Measurements from ENCODE around the gene CEACAM19. TPM values are rescaled to one million over a fixed set of nuclear protein-coding genes. Genes with fewer than 3 reads are reported as not detected.
A peak's percentile ranks its signal among the peaks of the same experiment; 100 is the strongest.
"Not testable (repeated sequence)": the region's sequence is repeated elsewhere in the genome, so short reads cannot be mapped to it uniquely, and the experiment has no call there.

CEACAM19 gene
- total RNA-seq, 1 donor from 2014 or later: 8.0 TPM

DNA sequence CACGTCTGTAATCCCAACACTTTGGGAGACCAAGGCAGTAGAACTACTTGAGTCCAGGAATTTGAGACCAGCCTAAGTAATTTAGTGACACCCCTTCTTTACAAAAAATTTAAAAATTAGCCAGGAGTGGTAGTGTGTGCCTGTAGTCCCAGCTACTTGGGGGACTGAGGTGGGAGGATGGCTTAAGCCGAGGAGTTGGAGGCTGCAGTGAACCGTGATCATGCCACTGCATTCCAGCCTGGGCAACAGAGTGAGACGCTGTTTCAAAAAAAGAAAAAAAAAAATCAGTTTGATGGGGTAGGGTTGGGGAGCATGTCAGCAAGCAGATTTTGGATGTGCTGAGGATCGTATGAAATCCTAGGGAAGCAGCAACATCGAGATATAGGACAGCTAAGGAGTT, 4.2 kb downstream of the CEACAM19 start:
- no peak for ATAC-seq

DNA sequence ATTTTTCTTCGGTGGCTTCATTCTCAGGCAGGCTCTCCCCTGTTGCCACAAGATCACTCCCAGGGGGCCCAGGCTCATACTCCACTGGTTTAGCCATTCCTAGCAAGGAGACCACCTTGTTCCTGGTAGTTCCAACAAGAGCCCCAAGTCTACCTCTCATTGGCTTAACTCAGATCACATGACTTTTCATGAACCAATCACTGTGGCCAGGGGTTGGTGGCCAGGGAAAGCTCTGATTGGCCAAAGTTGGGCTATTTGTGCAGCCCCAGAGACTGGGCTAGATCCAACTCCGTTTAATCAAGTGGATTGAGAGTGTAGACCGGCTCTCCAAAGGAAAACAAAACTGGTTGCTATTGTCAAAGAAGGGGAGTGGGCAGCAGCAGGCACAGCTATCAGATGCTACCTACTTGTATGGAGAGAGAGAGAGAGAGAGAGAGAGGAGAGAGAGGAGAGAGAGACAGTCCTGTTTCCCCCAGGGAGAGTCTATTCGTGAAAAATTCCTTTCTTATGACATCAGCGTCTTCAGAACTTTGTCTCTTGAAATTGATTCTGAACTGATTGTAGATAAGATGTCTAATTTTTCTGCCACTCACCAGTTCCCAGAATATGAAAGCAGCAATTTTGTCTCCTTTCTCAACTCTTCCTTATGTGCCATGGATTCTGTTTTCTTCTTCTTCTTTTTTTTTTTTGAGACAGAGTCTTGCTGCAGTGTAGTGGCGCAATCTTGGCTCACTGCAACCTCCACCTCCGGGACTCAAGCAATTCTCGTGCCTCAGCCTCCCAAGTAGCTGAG, 5.9 kb downstream of the CEACAM19 start:
- ATAC-seq: no peak

DNA sequence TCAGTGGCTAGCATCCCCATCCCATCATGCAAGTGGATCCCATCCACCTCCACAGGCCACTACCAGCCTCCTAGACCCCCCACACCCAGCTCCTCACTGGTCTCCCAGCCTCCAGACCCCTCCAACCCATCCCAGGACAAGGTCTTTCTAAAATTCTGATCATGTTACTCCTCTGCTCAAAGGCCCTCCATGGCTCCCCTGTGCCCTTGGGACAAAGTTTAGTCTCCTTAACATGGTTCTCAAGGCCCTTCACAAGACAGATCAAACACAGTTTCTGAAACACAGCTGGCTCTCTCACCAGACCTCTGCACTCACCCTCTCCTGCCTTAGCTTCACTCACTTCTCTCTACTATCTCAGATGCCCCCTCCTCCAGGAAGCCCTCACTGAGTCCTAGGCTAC, 9.3 kb downstream of the CEACAM19 start:
- ATAC-seq: no peak

DNA sequence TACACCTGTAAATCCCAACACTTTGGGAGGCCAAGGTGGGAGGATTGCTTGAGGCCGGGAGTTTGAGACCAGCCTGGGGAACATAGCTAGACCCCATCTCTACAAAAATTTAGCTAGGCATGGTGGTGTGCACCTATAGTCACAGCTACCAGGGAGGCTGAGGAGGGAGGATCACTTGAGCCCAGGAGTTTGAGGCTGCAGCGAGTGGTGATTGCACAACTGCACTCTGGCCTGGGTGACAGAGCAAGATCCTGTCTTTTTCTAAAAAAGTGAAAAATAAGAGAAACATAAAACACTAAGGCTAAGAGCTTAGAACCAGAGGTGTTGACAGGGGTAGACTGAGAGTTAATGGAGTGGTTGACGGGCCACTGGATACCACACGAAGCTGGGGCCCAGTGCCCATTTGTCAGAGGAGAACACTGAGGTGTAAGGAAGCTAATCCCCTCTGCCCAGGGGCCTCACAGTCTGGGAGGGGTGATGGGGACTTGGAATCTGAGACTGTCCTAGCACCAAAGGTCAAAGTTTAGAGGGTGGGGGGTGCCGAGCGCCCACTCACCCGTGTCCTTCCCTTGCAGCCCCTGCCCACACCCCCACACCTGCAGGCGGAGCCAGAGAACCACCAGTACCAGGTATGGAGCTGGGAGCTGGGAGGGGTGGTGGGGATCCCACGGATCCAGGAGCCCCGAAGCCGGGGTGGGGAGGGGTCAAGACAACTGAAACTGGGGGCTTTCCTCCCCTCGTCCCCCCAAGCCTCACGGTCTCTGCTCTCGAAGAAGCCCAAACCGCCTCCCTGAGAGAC, 10.9 kb downstream of the CEACAM19 start:
- ATAC-seq: no peak

DNA sequence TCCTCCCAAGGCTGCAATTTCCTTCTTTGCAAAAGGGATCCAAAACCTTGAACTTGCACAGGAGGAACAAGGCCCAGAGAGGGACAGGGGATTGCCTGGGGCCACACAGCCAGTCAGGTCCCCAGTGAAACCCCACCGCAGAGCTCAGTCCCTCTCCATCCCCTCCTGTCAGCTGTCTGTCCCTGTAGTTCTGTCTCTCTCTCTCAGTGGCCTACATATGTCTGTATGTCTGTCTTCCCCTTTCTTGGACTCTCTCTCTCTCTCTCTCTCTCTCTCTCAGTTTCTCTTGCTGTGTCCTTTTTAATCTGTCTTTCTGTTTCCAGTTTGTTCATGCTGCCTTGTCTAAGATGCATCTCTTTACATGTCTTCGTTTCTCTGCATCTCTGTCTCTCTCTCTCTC, 11.5 kb downstream of the CEACAM19 start:
- ATAC-seq: no peak

DNA sequence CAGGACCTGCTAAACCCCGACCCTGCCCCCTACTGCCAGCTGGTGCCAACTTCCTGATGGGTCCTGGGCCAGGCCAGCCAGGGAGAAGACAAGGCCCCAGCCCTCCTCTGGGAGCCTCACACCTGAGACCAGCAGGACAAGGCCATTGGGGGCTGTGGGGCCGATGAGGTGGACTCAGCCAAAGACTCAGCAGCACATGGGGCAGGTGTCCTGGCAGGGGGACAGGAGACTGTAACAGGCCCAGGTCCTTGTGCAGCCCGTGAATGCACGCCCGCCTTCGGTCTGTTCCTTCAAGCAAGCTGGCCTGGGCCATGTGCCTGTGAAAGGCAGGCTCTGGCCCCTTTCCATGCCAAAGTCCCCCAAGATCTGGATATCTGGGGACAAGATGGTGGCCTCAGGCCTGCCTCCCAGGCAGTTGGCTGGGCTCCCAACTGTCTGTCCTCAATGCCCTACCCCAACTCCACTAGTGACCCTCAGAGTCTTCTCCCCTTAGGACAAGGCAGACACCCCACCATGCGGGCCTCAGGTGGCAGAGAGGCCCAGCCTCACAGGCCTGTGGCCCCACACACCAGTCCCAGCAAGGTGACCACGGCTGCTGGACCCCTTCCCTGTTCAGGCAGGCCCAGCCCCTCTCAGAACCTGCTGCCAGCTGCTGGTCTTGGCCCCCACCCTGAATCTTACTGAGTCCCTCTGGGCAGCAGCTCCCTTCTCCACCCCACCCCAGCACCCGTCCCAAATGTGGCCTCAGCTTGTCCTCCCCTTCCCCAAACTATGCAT, 12.3 kb downstream of the CEACAM19 start:
- ATAC-seq: no peak

DNA sequence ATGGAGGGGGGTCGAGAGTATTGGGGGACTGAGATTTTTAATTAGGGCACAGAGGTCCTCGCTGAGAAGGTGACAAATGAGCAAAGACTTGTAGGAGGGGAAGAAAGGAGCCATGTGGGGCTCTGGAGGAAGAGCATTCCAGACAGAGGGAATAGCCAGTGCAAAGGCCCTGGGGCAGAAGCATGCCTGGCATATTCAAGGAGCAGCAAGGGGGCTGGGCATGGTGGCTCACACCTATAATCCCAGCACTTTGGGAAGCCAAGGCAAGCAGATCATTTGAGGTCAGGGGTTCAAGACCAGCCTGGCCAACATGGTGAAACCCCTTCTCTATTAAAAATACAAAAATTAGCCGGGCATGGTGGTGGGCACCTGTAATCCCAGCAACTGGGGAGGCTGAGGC, 13.1 kb downstream of the CEACAM19 start:
- ATAC-seq: not testable (repeated sequence)

DNA sequence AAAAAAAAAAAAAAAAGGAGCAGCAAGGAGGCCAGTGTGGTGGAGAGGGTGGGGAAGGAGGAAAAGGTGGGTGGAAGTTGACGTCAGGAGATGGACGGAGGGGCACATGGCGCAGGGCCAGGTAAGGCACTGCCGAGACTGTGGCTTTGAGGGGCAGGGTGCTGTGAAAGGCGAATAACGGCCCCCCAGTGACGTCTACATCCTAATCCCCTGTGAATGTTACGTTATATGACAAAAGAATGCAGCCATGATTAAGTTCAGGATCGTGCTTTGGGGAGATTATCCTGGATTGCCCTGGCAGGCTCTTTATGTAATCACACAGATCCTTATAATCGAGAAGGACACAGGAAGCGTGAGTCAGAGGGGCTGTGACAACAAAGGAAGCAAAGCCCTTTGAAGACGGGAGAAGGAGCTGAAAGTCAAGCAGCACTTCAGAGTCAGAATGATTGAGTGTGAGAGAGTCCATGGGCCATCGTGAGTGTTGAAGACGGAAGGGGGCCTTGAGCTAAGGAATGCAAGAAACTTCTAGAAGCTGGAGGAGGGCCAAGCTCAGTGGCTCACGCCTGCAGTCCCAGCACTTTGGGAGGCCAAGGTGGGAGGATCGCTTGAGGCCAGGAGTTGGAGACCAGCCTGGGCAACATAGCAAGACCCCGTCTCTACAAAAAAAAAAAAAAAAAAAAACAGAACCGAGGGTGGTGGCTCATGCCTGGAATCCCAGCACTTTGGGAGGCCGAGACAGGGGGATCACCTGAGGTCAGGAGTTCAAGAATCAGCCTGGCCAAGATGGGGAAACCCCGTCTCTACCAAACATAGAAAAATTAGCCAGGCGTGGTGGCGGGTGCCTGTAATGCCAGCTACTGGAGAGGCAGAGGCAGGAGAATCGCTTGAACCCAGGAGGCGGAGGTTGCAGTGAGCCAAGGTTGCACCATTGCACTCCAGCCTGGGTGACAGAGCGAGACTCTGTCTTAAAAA, 13.9 kb downstream of the CEACAM19 start:
- ATAC-seq: peak; percentile 68

DNA sequence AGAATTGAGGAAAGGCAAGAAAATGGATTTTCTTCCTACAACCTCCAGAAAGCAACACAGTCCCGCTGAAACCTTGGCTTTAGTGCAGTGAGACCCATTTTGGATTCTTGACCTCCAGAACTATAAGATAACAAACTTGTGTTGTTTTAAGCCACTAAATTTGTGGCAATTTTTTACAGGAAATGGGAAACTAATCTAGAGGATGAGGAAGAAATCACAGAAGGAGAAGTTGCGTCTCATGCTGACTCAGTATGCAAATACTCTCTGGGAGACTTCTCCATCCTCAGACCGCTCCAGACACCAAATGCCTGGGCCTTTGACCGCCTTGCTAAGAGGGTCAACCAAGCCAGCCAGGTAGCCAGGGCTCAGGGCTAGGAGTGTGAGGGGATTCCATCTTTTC, 14.6 kb downstream of the CEACAM19 start:
- peak; percentile 47 for ATAC-seq

DNA sequence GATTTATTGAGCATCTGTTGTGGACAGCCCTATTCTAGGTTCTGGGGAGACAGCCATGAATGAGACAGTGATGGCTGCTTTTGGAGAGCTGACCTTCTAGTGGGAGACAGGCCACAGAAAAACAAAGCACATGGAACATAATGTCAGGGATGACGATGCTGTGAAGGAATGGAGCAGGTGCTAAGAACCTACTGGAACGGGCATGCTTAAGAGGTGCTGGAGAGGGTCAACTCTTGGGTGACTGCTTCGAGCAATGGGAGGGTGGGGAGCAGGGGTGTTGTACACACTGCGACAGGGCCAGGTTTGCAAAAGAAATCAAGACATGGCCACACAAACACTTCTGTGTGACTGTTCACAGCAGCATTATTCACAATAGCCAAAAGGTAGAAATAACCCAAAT, 15.6 kb downstream of the CEACAM19 start:
- no peak for ATAC-seq

DNA sequence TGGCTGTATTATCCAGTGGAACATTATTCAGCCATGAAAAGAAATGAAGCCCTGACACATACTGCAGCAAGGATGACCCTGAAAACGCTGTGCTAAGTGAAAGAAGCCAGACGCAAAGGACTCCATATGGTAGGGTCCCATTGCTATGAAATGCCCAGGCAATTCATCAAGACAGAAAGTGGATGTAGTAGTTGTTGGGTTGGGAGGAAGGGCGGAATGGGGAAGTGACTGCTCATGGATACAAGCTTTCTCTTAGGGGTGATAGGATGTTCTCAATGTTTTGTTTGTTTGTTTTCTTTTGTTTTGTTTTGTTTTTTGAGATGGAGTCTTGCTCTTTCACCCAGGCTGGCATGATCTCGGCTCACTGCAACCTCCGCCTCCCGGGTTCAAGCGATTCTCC, 16.6 kb downstream of the CEACAM19 start:
- no peak for ATAC-seq

DNA sequence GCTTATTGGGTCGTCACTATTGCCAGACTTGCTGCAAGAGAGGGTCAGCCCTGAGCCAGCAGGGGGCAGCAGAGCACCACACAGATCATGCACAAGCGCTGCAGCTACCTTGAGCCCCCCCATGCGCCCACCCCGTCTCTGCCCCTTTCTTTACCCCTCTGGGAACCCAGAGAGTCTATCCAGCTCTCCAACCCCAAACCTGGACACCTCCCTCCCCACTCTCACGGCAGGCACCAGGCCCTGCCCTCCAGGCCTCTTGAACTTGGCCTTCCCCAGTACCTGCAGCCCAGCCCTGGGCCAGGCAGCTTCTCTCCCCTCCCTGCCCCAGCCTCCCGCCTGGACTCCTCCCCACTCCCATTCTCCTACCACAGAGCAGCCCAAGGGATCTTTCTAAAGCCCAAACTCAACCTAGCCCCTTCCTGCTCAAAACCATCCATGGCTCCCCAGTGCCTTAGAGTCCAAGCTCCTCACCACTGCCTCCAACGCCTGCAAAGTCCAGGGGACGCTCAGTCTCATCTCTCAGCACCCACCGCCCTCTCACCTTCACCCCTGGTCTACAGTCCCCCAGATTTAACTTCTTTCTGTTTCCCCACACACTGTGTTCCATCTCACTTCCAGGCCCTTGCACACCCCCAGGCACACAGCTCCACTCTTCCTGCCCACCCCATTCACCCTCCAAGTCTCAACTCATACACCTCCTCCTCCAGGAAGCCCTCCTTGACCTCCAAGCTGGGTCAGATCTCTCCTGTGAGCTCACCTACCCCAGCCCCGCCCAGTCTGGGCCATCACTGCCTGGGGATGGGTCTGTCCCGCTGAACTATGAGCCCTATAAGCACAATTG, 18.2 kb downstream of the CEACAM19 start:
- ATAC-seq: peak; percentile 43

DNA sequence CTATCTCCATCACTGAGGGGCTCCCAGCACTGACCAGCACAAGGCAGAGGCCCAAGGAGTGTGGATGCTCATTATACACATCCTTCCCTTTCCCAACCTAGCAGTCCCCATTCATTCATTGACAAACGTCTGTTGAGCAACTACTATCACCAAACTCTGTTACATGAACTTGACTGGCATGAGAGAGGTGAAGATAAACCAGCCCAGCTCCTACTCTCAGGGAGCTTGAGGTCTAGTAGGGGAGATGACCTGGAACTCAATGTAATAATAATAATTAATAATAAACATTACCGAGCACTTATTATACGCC, 18.8 kb downstream of the CEACAM19 start:
- no peak for ATAC-seq

DNA sequence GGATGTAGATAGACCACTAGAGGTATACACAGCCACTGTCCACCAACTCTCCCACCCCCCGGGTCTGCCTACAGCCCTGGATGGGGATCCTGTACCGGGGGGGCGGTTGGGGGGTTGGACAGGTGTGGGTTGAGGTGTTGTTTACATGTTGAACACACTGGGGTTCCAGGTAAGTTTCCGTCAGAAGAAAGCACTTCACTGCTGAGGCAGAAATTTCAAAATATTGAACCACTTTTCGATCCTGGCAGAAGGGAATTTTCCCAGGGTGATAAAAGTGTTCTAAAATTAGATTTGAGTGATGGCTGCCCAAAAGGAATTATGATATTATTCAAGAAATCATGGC, 21.1 kb downstream of the CEACAM19 start:
- no peak for ATAC-seq

DNA sequence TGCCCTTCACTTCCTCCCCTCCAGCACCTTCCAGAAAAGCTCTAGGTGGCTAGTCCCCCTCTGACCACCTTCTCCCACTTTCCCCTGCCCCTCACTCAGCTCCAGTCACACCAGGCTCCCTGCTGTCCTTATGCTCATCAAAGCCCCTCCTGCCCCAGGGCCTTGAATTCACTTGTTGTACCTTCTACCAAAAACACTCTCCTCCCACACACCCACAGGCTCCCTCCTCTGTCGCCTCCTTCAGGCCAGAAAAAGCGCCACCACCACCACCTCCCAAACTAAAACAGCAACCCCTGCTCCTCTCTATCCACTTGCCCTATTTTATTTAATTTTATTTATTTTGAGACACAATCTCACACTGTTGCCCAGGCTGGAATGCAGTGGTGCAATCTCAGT, 22.9 kb downstream of the CEACAM19 start:
- ATAC-seq: no peak

DNA sequence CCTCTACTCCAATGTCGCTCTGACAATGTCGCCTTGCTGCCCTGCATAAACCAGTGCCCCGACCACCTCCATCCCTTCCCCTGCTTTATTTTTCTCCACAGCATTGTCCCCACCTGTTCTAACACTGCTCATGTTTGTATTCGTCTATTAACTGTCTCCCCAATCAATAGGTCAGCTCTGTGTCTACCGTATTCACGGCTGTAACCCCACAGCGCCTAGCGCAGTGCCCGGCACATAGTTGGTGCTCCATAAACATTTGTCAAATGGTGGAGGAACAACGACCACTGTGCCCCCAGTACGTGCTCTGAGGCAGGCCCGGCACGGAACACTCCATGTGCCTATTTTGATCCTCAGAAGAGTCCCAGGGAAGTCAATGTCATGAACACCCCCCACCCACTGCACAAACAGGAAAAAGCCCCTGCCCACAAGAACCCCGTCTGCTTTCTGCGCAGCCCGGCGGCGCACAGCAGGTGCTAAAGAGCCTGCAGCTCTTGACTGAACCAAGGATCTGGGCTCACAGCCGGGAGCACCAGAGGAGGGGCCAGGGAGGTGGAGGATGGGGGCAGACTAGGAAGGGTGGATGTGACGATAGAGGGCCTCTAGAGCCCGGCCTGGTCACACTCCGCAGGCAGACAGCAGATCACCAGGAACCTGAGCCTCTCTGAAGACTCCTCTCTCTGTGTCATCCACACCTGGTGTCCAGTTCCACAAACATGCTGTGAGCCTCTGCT, 25.8 kb downstream of the CEACAM19 start:
- no peak for ATAC-seq

DNA sequence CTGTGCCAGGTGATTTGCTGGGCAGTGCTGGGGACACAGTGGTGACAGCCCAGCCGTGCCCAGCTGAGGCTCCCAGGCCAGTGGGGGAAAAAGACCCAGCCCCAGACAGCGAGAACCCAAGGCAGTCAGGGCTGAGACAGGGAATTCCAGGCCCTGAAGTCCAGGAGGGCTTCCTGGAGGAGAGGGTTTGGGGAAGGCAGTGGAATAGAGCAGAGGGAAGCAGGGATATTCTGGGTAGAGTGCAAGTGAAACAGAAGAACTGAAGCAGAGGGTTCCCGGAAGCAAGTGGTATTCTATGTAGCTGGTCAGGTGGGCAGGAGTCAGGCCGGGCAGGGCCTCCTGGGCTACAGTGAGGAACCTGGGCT, 26.4 kb downstream of the CEACAM19 start:
- ATAC-seq: no peak

DNA sequence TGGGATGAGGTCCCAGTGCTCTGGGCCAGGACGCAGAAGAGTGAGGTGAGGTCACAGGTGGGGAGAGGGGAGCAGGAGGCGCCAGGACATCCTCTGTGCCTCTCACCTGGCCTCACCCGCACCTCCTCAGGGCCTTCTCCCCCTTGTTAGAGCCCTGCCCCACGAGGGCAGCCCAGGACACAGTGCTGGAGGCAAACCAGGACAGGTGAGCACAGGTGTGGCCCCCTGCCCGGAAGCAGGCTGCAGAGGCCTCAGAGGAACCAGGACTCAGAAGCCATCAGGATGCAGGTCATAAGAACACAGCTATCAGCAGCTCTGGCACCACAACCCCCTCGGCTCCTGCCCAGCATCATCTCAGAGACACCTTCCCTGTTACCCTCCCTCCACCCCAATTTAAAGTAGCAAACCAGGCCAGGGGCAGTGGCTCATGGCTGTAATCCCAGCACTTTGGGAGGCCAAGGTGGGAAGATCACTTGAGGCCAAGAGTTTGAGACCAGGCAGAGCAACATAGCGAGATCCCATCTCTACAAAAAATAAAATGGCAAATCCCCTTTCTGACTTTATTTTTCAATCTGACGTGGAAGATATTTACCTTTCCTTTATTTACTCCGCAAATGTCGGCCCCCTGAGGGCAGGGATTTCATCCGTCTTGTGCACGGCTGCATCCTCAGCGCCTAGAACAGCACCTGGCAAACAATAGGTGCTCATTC, 27.4 kb downstream of the CEACAM19 start, which contains the start of gene CEACAM16:
Gene CEACAM16 (plus strand): TSS at position 660 of the 710 bp plus-strand sequence. CDS start 2,306 bp downstream, outside the sequence.
- ATAC-seq: no peak

DNA sequence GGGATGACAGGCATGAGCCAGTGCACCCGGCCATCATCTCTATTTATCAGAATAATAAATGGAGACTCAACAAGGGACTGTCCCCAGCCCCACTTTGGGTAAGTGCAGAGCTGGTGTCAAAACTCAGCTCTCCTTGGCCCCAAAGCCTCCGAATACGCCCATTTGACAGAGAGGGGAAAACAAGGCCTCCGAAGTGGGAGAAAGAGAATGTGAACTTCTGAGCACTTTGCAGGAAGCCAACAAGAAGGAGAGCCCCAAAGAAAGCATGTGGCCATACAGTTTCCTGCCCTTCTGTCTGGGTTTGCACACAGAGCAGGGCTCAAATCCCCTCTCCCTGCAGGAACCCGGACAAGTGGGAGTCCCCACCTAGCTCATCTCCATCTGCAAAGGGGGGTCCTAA, 29.3 kb downstream of the CEACAM19 start:
- no peak for ATAC-seq

DNA sequence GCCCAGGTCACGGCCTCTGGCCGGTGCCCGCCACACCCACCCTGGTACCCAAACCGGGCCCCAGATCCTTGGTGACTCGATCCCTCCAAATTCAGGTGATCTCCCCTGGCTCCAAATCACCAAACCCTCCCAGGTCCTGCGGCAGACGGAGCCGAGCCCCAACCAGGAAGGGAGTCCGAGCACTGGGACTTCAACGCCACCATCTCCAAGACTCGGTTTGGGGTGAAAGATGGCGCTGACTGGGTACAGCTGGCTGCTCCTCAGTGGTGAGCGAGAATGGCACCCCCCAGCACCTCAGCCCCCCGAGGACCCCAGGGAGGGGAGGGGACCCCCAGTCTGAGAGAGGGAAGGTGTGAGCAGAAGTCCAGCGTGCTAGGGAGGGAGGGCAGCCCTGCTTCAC, 29.9 kb downstream of the CEACAM19 start:
- no peak for ATAC-seq

All from esophagus mucosa (tissue), 1 donor.